HG02678 (cell line): ENCODE data around the gene PNCK.
"Not testable (repeated sequence)": the region's sequence is repeated elsewhere in the genome, so short reads cannot be mapped to it uniquely, and the experiment has no call there.

Source experiments
- ATAC-seq: cut with Tn5 transposase; IDR thresholded peaks from one replicate; pipeline ENCODE4 v1.9.1; 2021; ENCODE audit warnings: mild to moderate bottlenecking, moderate library complexity; ENCODE audit not compliant: unreplicated experiment

PNCK gene

GRCh38 chrX:153699210-153699783 is 25.7 kb upstream of the PNCK start:
- not testable (repeated sequence) for ATAC-seq

DNA sequence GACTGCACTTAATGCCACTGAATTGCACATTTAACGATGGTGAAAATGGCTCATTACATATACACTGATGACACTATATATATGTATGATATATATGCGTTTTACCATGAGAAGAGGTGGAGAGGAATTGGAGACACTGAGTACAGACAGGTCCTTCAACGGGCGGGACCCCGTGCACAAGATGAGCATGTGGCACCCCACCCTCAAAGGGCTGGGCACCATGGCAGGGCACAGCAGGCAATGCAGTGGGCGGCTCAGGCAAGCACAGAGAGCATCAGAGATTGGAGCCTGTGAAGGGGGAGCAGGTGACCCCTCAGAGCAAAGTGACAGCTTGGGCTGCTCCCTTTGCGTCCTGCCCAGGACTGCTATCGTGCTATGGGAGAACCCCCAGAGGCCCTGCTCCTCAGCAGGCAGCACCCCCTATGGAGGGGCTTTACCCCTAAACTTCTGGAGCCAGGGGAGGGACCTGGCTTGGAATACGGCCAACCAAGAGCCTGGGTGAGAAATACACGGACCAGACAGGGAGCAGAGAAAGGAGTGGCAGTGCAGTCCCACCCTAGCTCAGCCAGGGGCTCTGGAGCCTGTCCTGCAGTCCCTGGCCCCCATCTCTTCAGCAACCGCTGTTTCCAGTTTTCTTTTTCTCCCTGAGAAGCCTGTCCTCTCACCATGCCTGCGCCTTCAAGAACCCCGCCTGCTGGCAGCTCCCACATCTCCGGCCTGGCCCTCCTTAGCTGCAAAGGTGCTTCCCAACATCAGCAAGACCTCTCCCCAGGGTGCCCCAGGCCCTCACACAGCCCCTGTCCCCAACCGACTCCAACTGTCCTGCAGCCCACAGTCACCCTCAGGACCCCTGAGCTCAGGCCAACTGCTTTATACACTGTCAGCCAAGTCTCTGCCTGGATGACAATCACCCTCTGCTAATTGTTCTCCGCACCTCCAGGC is 24.6 kb upstream of the PNCK start:
- ATAC-seq: no peak

DNA sequence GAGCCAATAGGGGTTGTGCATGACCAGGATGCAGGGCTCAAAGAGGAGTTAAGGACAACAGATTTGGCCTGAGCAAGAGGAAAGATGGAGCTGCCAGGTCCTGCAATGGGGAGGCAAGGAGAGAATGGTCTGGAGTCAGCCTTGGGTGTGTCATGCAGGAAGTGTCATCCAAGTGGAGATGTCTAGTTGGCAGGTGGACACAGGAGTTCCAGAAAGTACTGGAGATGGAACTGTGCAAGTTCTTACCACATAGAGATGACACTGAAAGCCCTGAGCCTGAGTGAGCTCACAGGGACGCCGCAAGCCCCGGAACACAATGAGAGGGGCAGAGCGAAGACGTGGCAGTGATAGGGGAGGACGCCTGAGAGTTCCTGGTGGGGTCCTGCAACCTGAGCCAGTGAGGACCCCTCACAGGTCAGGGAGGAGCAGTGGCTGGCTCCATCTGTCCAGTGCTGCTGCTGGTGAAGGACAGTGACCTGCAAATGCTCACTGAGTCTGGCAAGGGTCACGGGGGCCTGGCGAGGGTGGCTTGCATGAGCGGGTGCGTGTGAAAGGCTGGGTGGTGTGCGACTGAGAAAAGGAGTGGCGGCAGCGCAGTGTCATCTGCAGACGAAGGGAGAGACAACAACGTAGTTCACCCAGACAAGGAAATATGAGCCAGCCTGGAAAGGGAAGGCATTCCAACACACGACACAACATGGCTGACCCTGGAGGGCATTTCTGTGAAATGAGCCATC is 23.5 kb upstream of the PNCK start:
- ATAC-seq: not testable (repeated sequence)

- not testable (repeated sequence) for ATAC-seq
These were observed 22.9 kb upstream of the PNCK start for GRCh38 chrX:153696538-153696937.

DNA sequence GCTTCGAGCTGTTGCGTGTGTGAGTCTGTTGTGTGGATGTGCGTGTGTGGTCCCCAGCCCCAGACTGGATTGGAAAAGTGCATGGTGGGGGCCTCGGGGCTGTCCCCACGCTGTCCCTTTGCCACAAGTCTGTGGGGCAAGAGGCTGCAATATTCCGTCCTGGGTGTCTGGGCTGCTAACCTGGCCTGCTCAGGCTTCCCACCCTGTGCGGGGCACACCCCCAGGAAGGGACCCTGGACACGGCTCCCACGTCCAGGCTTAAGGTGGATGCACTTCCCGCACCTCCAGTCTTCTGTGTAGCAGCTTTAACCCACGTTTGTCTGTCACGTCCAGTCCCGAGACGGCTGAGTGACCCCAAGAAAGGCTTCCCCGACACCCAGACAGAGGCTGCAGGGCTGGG is 22.5 kb upstream of the PNCK start:
- no peak for ATAC-seq

DNA sequence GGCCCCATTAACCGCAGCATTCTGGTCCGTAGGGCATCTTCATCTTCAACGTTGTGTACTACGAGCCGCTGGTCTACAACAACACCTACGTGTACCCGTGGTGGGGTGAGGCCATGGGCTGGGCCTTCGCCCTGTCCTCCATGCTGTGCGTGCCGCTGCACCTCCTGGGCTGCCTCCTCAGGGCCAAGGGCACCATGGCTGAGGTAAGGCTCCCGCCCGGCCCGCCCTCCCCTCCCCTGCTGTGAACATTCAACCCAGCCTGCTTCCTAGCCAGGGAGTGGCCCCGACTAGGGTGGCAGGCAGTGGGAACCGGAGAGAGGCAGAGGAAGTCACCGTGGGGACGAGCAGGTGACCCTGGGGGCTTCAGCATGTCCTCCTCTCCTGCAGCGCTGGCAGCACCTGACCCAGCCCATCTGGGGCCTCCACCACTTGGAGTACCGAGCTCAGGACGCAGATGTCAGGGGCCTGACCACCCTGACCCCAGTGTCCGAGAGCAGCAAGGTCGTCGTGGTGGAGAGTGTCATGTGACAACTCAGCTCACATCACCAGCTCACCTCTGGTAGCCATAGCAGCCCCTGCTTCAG is 21.2 kb upstream of the PNCK start:
- ATAC-seq: no peak

DNA sequence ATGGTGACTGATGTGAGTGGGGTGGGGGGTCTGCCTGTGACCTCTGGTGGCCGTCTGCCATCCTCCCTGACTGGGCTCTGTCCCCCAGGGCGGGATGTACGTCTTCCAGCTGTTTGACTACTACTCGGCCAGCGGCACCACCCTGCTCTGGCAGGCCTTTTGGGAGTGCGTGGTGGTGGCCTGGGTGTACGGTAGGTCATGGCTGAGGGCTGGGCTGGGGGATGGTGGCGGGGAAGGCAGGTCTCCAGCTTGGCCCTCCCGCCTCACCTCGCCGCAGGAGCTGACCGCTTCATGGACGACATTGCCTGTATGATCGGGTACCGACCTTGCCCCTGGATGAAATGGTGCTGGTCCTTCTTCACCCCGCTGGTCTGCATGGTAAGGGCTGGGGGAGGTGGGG is 20.6 kb upstream of the PNCK start:
- not testable (repeated sequence) for ATAC-seq

- no peak for ATAC-seq
These were observed 19.8 kb upstream of the PNCK start for GRCh38 chrX:153693216-153694086.

DNA sequence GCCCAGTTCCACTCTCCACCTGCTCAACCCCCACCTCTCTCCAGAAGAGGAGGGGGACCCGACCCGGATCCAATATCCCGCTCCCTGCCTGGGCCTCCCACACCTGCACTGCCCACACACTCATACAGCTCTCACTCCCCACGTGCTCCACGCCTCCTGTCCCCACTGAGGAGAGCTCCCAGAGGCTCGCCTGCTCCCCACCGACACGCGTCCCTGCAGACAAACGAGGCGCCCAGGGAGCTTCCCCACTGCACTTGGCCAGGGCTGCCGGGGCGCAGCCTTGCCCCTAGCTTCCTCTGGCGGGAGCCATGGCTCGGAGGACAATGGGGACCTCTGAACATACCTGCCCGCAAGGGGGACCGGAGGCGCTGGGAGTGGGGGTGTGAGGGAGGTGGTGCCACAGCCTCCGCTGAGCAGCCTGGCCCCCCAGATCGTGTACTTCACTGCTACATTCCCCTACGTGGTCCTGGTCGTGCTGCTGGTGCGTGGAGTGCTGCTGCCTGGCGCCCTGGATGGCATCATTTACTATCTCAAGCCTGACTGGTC is 19.1 kb upstream of the PNCK start:
- no peak for ATAC-seq

GRCh38 chrX:153692003-153692402 is 18.4 kb upstream of the PNCK start:
- ATAC-seq: no peak

DNA sequence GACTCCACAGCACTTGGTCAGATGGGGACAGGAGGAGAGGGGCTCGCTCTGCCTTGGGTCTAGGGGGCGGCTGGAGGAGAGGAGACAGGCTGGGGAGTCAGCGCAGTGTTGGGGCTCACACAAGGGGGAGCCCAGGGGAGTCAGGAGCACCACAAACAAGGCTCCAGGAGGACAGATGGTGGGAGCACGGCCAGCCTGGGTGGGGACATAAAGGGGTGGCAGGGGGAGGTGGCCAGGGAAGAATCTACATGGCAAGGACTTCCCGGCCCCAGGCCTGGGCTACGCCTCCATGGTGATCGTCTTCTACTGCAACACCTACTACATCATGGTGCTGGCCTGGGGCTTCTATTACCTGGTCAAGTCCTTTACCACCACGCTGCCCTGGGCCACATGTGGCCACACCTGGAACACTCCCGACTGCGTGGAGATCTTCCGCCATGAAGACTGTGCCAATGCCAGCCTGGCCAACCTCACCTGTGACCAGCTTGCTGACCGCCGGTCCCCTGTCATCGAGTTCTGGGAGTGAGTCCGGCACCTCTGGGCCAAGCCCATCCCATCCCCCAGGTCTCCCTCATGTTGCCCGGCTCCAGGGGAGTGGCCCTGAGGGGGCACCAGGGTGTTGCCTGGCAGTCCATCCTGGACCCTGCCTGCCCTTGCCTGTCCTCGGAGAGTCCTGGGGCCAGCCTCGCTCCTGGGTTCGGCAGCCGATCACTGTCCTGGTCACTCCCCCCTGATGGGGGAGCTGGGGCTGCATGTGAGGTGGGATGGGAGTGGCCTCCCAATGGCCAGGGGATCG is 17.6 kb upstream of the PNCK start:
- ATAC-seq: not testable (repeated sequence)

- ATAC-seq: no peak
These were observed 16.9 kb upstream of the PNCK start for GRCh38 chrX:153690466-153690865.

GRCh38 chrX:153689654-153690465 is 16.2 kb upstream of the PNCK start:
- ATAC-seq: no peak

- no peak for ATAC-seq
These were observed 15.4 kb upstream of the PNCK start for GRCh38 chrX:153688911-153689590.

GRCh38 chrX:153688506-153688905 is 14.9 kb upstream of the PNCK start:
- ATAC-seq: no peak

- no peak for ATAC-seq
These were observed 14.5 kb upstream of the PNCK start for GRCh38 chrX:153688071-153688470.

DNA sequence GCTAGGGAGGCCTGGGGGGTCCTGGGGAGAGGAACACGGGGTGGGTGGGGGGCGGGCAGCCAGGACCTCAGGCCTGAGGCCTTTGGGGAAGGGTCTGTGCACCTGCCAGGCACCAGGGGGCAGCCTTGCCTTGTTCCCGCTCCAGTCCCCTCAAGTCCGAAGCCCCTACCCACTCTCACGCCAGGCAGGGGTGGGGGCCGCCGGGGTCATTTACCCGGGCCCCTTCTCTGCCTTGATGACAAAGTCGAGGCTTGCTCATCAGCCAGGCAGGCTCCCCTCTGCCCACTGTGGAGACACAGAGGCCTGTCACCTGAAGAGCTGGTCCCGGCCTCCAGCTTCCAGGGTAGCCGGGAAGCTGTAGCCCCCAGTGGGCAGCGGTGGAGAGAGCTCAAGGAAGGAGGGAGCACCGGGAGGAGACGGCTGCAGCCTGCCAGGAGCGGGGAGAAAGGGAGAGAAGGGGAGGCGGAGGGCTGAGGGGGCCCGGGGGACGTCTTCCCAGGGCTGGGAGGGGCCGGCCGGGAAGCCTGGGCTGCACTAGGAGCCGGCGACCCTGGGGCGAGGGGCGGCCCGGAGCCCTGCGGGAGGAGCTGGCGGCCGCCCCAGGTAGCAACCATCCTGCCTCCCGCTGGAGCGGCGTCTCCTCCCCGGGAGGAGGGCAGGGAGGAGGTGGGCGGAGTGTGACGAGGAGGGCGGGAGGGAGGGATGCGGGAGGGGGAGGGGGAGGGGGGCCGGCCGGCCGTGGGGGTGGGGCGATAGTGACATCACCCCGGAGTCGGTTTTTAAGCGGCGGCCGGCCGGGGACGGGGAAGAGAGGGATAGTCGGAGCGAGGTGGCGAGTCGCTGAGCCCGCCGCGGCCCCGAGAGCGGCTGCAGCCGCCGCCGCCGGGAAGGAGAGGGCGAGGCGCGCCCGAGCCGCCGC is 13.8 kb upstream of the PNCK start, which contains the start of gene SLC6A8:
SLC6A8 (plus strand) TSS at position 806 of the 919 bp plus-strand sequence. CDS start 649 bp downstream, outside the sequence.
- no peak for ATAC-seq
